ENCODE measurements around the gene SEM1. TPM values are rescaled to one million over a fixed set of nuclear protein-coding genes. Genes with fewer than 3 reads are reported as not detected.

Gene SEM1
- total RNA-seq, 2 experiments from 2014 or later, result 34.7 to 36.4 TPM

DNA sequence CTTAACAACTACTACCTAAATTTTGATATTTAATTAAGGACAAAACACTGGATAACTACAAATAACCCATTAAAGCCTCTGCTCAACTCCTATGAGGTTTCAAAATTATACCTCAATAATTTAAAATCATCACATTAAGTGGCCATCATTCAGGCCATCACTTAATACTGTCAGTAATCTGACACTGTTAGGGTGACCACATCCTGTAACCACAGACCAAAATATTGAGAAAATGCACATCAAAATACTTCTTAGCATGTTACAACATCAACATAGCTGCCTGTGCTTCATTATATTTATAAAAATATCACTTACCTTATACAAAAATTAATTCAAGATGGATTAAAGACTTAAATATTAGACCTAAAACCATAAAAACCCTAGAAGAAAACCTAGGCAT lies 23.3 kb downstream of the SEM1 start:
- Mint-ChIP-seq H3K9me3 (peaks cover 13% of the 10 kb centered on the region), H3K27ac (no peak overlapping the region), H3K4me1 (ENCODE audit: low read depth) (peaks cover 23% of the 10 kb centered on the region), H3K27me3 (no peaks in the 10 kb centered on the region), H3K36me3 (ENCODE audit: low read depth) (peaks cover 57% of the 10 kb centered on the region), H3K4me3 (no peak overlapping the region)
- CTCF ChIA-PET, result interaction anchor here (1.0 kb wide), 1 partner anchor 341 kb away, joined by 3 read pairs; no protein-coding TSS in a partner anchor
- intact Hi-C loops (cut with micrococcal nuclease), result no loop called here
- POLR2A ChIA-PET, result no interaction called here
- DNase-seq (no peak), ATAC-seq (no peak)
- TF ChIP-seq, protein P1, sequence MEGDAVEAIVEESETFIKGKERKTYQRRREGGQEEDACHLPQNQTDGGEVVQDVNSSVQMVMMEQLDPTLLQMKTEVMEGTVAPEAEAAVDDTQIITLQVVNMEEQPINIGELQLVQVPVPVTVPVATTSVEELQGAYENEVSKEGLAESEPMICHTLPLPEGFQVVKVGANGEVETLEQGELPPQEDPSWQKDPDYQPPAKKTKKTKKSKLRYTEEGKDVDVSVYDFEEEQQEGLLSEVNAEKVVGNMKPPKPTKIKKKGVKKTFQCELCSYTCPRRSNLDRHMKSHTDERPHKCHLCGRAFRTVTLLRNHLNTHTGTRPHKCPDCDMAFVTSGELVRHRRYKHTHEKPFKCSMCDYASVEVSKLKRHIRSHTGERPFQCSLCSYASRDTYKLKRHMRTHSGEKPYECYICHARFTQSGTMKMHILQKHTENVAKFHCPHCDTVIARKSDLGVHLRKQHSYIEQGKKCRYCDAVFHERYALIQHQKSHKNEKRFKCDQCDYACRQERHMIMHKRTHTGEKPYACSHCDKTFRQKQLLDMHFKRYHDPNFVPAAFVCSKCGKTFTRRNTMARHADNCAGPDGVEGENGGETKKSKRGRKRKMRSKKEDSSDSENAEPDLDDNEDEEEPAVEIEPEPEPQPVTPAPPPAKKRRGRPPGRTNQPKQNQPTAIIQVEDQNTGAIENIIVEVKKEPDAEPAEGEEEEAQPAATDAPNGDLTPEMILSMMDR (IDR thresholded peaks at IDR 0.05), result no peak

DNA sequence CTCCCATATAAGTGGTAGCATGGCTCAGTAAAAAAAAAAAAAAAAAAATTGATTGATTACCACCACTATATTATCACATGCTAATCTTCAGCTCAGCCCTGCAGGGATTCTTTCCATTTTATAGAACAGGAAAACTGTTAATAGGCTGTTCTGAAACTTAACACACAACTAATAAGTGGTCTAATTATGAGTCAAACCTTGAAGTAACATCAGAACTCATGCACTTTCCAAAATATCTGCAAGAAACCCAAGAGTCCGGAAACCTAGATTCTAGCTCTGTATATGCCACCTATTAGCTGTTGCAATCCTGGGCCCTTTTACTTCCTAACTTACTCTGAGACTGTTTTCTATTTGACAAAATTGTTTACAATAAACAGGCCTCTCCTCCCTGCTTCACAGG lies 23.9 kb downstream of the SEM1 start:
- H3K9me3 Mint-ChIP-seq, result peaks cover 13% of the 10 kb centered on the region
- H3K36me3 Mint-ChIP-seq (ENCODE audit: low read depth), result peaks cover 54% of the 10 kb centered on the region
- intact Hi-C loops (cut with micrococcal nuclease), result no loop called here
- H3K4me3 Mint-ChIP-seq, result no peak overlapping the region
- ChIA-PET POLR2A (no interaction called here), CTCF (interaction anchor here (1.0 kb wide), 1 partner anchor 342 kb away, joined by 3 read pairs; no protein-coding TSS in a partner anchor)
- H3K4me1 Mint-ChIP-seq (ENCODE audit: low read depth), result peaks cover 23% of the 10 kb centered on the region
- peak overlapping the region; percentile 21 for H3K27ac Mint-ChIP-seq
- DNase-seq, result no peak
- no peaks in the 10 kb centered on the region for H3K27me3 Mint-ChIP-seq
- TF ChIP-seq, protein P1 (IDR thresholded peaks at IDR 0.05), result no peak
- ATAC-seq, result peak; percentile 56

DNA sequence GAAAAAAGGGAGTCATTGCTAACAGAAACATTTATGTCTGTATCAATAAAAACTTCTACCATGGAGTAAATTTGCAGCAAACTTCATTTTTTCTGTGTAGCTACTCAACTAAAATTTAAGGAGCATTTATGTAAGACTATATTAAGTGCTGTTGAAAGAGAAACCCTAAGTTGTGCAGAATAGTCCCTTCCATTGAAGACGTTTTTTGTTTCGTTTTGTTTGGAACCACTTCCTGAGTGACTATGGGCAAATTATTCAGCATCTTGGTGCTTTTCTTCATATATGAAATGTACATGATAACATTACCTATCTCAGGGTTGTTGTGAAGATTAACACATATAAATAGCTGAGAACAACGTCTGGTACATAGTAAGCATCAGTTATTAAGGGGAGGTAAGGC lies 24.3 kb downstream of the SEM1 start:
- TF ChIP-seq, protein P1 (IDR thresholded peaks at IDR 0.05), result no peak
- Mint-ChIP-seq H3K27me3 (no peaks in the 10 kb centered on the region), H3K4me3 (no peak overlapping the region), H3K27ac (peak overlapping the region; percentile 21), H3K36me3 (ENCODE audit: low read depth) (peaks cover 54% of the 10 kb centered on the region), H3K4me1 (ENCODE audit: low read depth) (peaks cover 22% of the 10 kb centered on the region), H3K9me3 (peaks cover 13% of the 10 kb centered on the region)
- ATAC-seq (peak; percentile 56), DNase-seq (no peak)
- intact Hi-C loops (cut with micrococcal nuclease), result no loop called here
- CTCF ChIA-PET, result interaction anchor here (1.0 kb wide), 1 partner anchor 342 kb away, joined by 3 read pairs; no protein-coding TSS in a partner anchor
- POLR2A ChIA-PET, result no interaction called here

DNA sequence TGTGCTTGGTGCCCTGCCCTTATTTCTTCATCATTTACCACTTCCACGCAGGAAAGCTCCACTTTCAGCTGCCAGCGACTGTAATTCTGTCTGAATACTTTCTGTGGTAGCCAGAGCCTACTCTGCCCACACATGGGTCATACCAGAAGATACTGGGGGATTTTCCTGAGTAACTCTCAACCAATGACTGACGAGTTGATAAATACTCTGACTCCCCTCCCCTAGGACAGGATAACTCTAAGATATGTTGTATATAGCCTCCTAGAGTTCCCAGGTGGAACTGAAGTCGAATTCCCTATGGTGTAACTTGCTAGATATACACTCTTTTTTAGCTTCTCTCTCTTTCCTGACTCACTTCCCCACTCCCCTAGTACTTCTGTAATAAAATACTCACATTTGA lies 29.8 kb downstream of the SEM1 start:
- ChIA-PET POLR2A (no interaction called here), CTCF (no interaction called here)
- Mint-ChIP-seq H3K27me3 (no peaks in the 10 kb centered on the region), H3K9me3 (peaks cover 13% of the 10 kb centered on the region), H3K4me1 (ENCODE audit: low read depth) (peaks cover 10% of the 10 kb centered on the region), H3K27ac (no peak overlapping the region), H3K36me3 (ENCODE audit: low read depth) (peaks cover 36% of the 10 kb centered on the region), H3K4me3 (no peak overlapping the region)
- intact Hi-C loops (cut with micrococcal nuclease), result no loop called here
- TF ChIP-seq, protein P1 (IDR thresholded peaks at IDR 0.05), result no peak
- ATAC-seq (peak; percentile 37), DNase-seq (no peak)

DNA sequence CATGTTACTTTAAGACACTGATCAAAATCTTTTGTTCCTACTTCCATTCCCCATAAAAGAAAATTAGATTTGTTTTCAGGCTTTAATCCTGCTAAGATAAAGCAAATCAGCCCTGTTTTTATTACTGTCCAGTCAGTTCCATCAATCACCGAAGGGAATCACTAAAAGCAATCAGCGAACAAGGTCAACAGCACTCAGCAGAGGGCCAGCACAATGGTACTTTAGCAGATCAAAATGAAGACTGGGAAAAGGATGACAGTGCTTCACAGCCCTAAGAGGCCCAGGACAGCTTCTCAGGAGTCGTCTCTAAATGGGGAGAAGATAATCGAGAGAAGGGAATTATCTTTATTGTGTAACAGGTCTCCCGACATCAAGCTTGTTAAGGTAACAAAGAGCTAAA lies 32.7 kb downstream of the SEM1 start:
- POLR2A ChIA-PET, result no interaction called here
- CTCF ChIA-PET, result no interaction called here
- no peak overlapping the region for H3K4me3 Mint-ChIP-seq

More for the DNA sequence above, 32.7 kb downstream of the SEM1 start:
- intact Hi-C loops (cut with micrococcal nuclease), result no loop called here
- peaks cover 11% of the 10 kb centered on the region for H3K36me3 Mint-ChIP-seq (ENCODE audit: low read depth)
- DNase-seq (no peak), ATAC-seq (no peak)
- TF ChIP-seq, protein P1 (IDR thresholded peaks at IDR 0.05), result no peak
- no peaks in the 10 kb centered on the region for H3K27me3 Mint-ChIP-seq
- peaks cover 4% of the 10 kb centered on the region for H3K4me1 Mint-ChIP-seq (ENCODE audit: low read depth)
- H3K9me3 Mint-ChIP-seq, result peaks cover 2% of the 10 kb centered on the region
- no peak overlapping the region for H3K27ac Mint-ChIP-seq

All from activated CD8-positive, alpha-beta T cell treated with anti-CD3 and anti-CD28 coated beads for 36 hours (primary cell).